Spleen (tissue), 11 donors: ENCODE results near the gene PALM3. TPM values are rescaled to one million over a fixed set of nuclear protein-coding genes. Genes with fewer than 3 reads are reported as not detected.

Experiments used
- DNase-seq: peaks from one replicate; pipeline ENCODE4 v3.0.0-alpha.2; 2020
- H3K27ac ChIP-seq, 8 donors: fragments of 200-600 bp; sonication (generic) in 7 of 8; 1 replicate in 4 of 8; 2 replicates in 4 of 8; pipeline versions ENCODE4 v1.5.0 to v1.8.0; 2016 to 2021; ENCODE audit warnings: inconsistent platforms in 4 of 8, mild to moderate bottlenecking in 4 of 8, moderate library complexity in 1 of 8
- H3K27me3 ChIP-seq, 7 donors: fragments of 200-600 bp; sonication (generic) in 6 of 7; replicated peaks in 1 of 7; 1 replicate in 4 of 7; 2 replicates in 3 of 7; pipeline versions ENCODE4 v1.5.0 to v1.8.0; 2016 to 2021; ENCODE audit warnings: inconsistent platforms in 3 of 7, mild to moderate bottlenecking in 1 of 7
- H3K36me3 ChIP-seq, 6 donors: fragments of 200-600 bp; sonication (generic) in 5 of 6; 1 replicate in 4 of 6; 2 replicates in 2 of 6; pipeline versions ENCODE4 v1.5.0 to v1.8.0; 2016 to 2021; ENCODE audit warnings: inconsistent platforms in 2 of 6
- H3K4me1 ChIP-seq, 6 donors: fragments of 200-600 bp; sonication (generic) in 5 of 6; 1 replicate in 3 of 6; 2 replicates in 3 of 6; pipeline versions ENCODE4 v1.5.0 to v1.8.0; 2016 to 2021; ENCODE audit warnings: inconsistent platforms in 3 of 6
- H3K4me3 ChIP-seq, 8 donors: fragments of 200-600 bp; sonication (generic) in 7 of 8; 1 replicate in 4 of 8; 2 replicates in 4 of 8; pipeline versions ENCODE4 v1.5.0 to v1.8.0; 2016 to 2021; ENCODE audit warnings: inconsistent platforms in 4 of 8, mild to moderate bottlenecking in 4 of 8, moderate library complexity in 2 of 8
- H3K9me3 ChIP-seq, 8 donors: fragments of 200-600 bp; sonication (generic) in 7 of 8; 1 replicate in 4 of 8; 2 replicates in 4 of 8; pipeline versions ENCODE4 v1.5.0 to v1.8.0; 2016 to 2021; ENCODE audit warnings: inconsistent platforms in 4 of 8
- CTCF ChIP-seq, 11 experiments: fragments of 200-600 bp in 7 of 11; fragments of 450-650 bp in 4 of 11; sonication (generic) in 4 of 11; IDR thresholded peaks in 8 of 11; conservative IDR thresholded peaks in 3 of 11; 1 replicate in 7 of 11; 2 replicates in 4 of 11; pipeline versions ENCODE4 v1.4.0 to v1.8.0; 2016 to 2021; ENCODE audit warnings: antibody characterized with exemption in 11 of 11, inconsistent platforms in 4 of 11, mild to moderate bottlenecking in 1 of 11
- POLR2A ChIP-seq, 3 donors: fragments of 450-650 bp; IDR thresholded peaks; one replicate each; pipeline ENCODE4 v1.5.1; 2017; ENCODE audit warnings: antibody characterized with exemption in 3 of 3, mild to moderate bottlenecking in 1 of 3
- POLR2AphosphoS5 ChIP-seq, 3 donors: sonication (generic); formaldehyde crosslinking; IDR thresholded peaks; one replicate each; pipeline ENCODE4 v1.5.1; 2017; ENCODE audit warnings: antibody characterized with exemption in 3 of 3
- WGBS, 5 donors: extraction: QIAGEN DNeasy Blood & Tissue Kit in 3 of 5; methylation state at CpG; one replicate each; pipeline versions ENCODE4 v1.1.5 to v1.1.7; 2013 to 2018; 5-methylcytosine and 5-hydroxymethylcytosine counted together
- intact Hi-C: fragments of 100-400 bp; cut with DNase I; formaldehyde crosslinking; loops from one replicate; pipeline ENCODE4 v1.15.0; 2023; ENCODE audit warnings: low total_unique reads
- polyA plus RNA-seq, 3 donors: library from polyadenylated mRNA; stranded (reverse); fragments of 200-250 nt; gene quantifications; one replicate each; pipeline ENCODE4 v1.2.1, GENCODE V29; 2013
- total RNA-seq, 7 donors: library from RNA; depleted of rRNA in 3 of 7; stranded (reverse); fragments of >200 nt in 3 of 7; fragmentation: NEBNext Ultra II Directional in 4 of 7; extraction: Animal tissue kit (Norgen Biotek cat#: 25700) in 4 of 7; gene quantifications; one replicate each; pipeline versions ENCODE4 v1.1.0 to v1.2.1, GENCODE V29; 2016 to 2021
- donor health status: healthy with polysubstance abuse.
- donor health status: DM: no; HTN: no; CAD: no; lungs with moderate emphysema.
- donor health status: DM: no; HTN: no; CAD: no.
- donor health status: Bipolar disorder and iron deficiency.
- donor health status: healthy.
- donor health status: DM: no; HTN: no; CAD: no.
- donor health status: DM: yes; HTN: yes; CAD: no.

Gene PALM3
- total and polyA plus RNA-seq, 10 donors, result 0.02 to 0.32 (median 0.05) TPM; not detected in 7

GRCh38 chr19:14080887-14081796 lies 19.3 kb upstream of the PALM3 start:
- Histone ChIP-seq H3K4me1 (peaks cover 7 to 66% (median 32%) of the 10 kb centered on the region in 6 donors), H3K4me3 (peak overlapping the region; percentile 66 to 77 (median 70)), H3K27ac (peak overlapping the region; percentile 85 to 96 (median 92)), H3K36me3 (peaks cover 0 to 4% (median 0%) of the 10 kb centered on the region in 6 donors), H3K9me3 (no peaks in the 10 kb centered on the region), H3K27me3 (no peaks in the 10 kb centered on the region)
- TF ChIP-seq POLR2A (IDR thresholded peaks at IDR 0.05) (peak in 1 of 3 donors; percentile 74), POLR2AphosphoS5 (IDR thresholded peaks at IDR 0.05) (peak; percentile 91 to 93 (median 92)), CTCF (IDR thresholded peaks at IDR 0.05 in 8 of 11, conservative IDR thresholded peaks at IDR 0.05 in 3 of 11) (peak in 3 of 11 experiments; percentile 7 to 44 (median 20))
- 0 to 1% (median 0%) methylated on average over 49 to 50 of the region's 50 CpGs for WGBS, 5 donors
- intact Hi-C loops, result loop anchor here (10.0 kb wide), 1 partner anchor 54 kb away; the partner anchor contains the start of gene ASF1B
- DNase-seq, result peak; percentile 97

GRCh38 chr19:14078411-14078810 lies 16.5 kb upstream of the PALM3 start:
- intact Hi-C loops, result no loop called here
- H3K4me1 ChIP-seq, result peaks cover 26 to 89% (median 55%) of the 10 kb centered on the region in 6 donors
- WGBS, 5 donors, result 34 to 57% (median 44%) methylated on average over 2 of the region's 2 CpGs
- no peak overlapping the region for H3K4me3 ChIP-seq
- peaks cover 0 to 10% (median 0%) of the 10 kb centered on the region in 7 donors for H3K27me3 ChIP-seq
- H3K27ac ChIP-seq, result peak overlapping the region in 4 of 8 donors; percentile 49 to 90 (median 56)
- TF ChIP-seq CTCF (IDR thresholded peaks at IDR 0.05 in 8 of 11, conservative IDR thresholded peaks at IDR 0.05 in 3 of 11) (no peak), POLR2A (IDR thresholded peaks at IDR 0.05) (no peak), POLR2AphosphoS5 (IDR thresholded peaks at IDR 0.05) (no peak)
- H3K9me3 ChIP-seq, result no peaks in the 10 kb centered on the region
- H3K36me3 ChIP-seq, result no peaks in the 10 kb centered on the region
- no peak for DNase-seq

- peak overlapping the region; percentile 49 to 92 (median 89) for H3K27ac ChIP-seq
- WGBS, 5 donors, result 1 to 3% (median 2%) methylated on average over 35 to 44 of the region's 44 CpGs
- no peaks in the 10 kb centered on the region for H3K9me3 ChIP-seq
- intact Hi-C loops, result loop anchor here (5.0 kb wide), 1 partner anchor 192 kb away; no protein-coding TSS in a partner anchor
- TF ChIP-seq POLR2AphosphoS5 (IDR thresholded peaks at IDR 0.05), result no peak
- TF ChIP-seq CTCF (IDR thresholded peaks at IDR 0.05 in 8 of 11, conservative IDR thresholded peaks at IDR 0.05 in 3 of 11), result no peak
- no peak for TF ChIP-seq POLR2A (IDR thresholded peaks at IDR 0.05)
- DNase-seq, result peak; percentile 84
- peaks cover 31 to 71% (median 50%) of the 10 kb centered on the region in 6 donors for H3K4me1 ChIP-seq
- no peaks in the 10 kb centered on the region for H3K36me3 ChIP-seq
- H3K4me3 ChIP-seq, result peak overlapping the region; percentile 54 to 75 (median 60)
- H3K27me3 ChIP-seq, result peaks cover 0 to 29% (median 0%) of the 10 kb centered on the region in 7 donors
These were observed 12.3 kb upstream of the PALM3 start for GRCh38 chr19:14073925-14074838.
